Measurements from ENCODE around the gene L3MBTL4.

Gene L3MBTL4

DNA sequence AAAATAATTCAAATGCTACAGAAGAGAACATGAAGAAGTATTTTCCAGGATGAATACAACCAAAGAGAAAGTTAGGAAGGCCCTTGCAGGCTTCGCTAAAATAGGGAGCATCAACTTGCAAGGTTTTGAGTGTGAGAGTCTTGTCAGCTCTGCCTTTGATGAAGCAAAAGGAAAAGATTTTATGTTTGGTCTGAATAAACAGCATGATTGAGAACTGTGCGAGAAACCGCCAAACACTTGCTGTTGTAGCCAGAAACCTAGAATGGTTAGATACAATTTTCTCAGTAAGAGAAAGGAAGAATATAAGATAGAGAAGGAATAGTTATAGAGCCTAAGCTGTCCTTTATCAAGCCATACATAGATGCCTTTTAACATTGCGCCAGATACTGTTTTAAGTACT lies 163.6 kb downstream of the L3MBTL4 start:
- no peak for DNase-seq (ENCODE audit: low read depth)

DNA sequence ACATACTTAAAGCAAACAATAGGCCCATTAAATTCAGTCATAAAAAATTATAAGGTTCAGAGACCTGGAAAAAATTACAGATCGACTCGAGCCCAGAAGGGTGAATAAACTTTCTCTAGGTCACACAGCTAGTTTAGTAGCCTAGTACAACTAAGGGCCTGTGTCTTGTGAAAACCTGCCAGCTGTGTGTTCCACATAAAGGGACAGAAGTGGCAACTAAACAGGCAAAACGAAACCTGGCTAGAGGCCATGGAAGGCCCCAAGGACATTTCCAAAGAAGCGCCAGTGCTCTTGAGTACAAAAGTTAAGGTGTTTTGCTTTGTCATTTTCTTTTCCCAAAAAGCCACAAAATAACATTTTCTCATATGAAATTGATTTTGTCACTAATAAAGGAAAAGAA lies 164.9 kb downstream of the L3MBTL4 start:
- no peak for DNase-seq (ENCODE audit: low read depth)

DNA sequence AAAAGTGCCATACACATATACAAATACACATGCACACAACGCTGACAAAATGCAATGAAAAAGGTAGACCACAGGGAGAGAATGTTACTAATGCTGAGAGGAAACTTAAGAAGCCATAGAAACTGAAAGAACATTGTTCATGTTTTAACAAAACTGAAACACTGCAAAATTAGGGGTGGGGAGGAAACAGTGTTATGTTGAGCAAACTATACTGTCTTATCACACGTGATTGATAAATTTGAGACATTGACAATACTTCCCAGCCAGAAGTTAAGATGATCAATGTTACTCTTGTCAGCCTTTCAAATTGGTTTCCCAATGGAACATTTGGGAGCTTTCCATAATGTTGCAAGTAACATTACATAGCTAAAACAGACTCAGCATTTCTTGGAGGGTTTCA lies 165.5 kb downstream of the L3MBTL4 start:
- DNase-seq (ENCODE audit: low read depth) = no peak

DNA sequence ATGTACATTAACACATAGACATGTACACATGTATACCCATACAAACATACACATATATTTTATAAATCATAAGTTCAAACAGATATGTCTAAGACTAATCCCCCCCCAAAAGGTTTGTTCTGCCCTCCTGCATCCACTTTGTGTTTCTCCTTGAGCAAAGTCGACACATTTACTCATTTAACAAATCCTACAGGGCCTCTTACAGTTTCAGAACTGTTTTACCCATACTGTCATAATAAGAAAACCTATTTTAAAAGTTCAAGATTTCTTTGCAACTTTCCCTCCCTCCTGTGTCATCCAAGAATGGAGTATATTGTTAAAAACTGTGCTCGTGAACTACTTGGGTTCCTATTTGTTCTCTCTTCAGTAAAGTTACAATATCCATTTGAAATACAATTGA lies 166.7 kb downstream of the L3MBTL4 start:
- no peak for DNase-seq (ENCODE audit: low read depth)

DNA sequence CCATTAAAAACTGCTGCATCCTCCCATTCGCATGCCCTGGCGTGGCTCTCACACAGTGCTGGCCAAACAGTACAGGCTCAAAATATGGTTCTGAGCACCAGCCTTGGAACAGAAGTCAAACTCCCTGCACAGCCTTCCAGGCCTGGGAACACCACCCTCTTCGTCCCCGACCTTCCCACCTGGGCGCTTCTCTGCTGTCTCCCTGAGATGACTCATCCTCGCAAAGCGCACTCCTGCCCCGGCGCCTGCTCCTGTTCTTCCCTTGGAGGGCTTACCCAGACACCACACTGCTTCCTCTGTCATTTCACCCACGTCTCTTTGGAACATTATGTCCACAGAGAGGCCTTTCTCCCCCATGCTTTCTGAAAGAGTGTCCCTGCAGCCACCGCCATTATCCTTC lies 172.7 kb downstream of the L3MBTL4 start:
- DNase-seq (ENCODE audit: low read depth) = no peak

DNA sequence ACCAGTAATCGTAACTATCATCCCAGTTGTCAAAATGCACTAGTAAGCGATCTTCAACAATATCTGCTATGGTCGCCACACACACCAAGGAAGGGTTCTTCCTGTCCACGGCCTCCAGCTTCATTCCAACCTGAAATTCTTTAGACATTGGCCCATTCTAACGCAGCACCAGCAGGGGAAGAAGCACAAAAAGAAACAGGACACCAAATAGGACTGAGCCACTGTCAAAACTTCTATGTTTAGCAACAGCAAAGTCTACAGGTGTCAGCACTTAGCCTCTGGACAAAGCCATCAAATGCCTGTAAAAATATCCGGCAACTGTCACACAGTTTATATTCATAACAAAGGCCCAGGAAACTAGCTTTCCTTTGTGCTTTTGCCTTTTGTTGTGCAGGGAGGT lies 175.0 kb downstream of the L3MBTL4 start:
- DNase-seq (ENCODE audit: low read depth) = no peak

DNA sequence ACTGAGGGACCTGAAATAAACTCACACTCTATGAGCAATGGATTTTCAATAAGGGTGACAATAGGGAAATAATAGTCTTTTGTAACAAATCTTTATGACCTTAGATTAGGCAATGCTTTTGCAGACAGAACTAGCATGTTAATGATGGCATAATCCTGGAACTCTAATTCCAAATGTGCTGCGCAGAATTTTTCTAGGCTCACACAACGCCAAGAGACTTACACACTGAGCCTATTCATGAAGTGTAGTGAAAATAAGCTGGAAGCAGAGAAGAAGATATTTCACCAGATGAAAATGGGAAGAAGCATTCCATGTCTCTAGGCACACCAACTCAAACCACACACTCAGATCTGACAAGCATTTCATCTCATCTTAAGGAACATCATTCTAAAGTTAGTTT lies 178.5 kb downstream of the L3MBTL4 start:
- no peak for DNase-seq (ENCODE audit: low read depth)

DNA sequence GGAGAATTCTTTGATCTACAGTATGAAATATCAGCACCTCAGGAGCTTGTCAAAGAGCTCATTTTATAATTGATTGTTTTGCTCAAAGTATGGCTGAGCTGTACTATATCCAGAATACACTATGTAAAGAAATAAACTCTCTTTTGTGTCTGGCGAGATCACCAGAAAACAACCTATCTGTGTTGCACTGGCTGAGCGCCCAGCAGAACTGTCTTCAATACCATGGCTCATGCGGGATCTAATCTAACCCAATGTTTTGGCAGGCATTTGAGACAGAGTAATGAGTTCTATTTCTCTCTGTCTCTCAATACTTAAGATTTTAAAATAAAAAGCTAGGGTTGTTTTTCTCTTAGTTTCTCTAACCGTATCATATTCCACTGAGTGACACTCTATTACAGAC lies 192.4 kb downstream of the L3MBTL4 start:
- no peak for DNase-seq (ENCODE audit: low read depth)

DNA sequence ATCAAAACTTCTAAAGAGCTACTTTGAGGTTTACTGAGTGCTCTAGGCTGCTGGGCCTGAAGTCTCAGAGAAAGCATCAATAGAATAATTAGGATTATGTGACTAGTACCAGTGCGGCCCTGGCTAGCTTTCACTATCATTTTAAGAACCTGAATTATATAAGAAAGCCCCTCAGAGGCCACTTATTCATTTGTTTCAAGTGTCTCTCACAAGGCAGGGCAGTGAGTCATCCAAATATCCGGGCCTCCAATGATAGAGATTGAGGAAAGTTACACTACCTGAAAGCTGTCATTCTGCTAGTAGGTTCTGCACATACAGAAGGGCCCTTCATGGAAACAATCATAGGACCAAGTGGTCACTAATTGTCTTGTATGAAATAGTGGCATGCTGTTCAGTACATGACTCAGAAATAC lies 193.1 kb downstream of the L3MBTL4 start:
- no peak for DNase-seq (ENCODE audit: low read depth)

DNA sequence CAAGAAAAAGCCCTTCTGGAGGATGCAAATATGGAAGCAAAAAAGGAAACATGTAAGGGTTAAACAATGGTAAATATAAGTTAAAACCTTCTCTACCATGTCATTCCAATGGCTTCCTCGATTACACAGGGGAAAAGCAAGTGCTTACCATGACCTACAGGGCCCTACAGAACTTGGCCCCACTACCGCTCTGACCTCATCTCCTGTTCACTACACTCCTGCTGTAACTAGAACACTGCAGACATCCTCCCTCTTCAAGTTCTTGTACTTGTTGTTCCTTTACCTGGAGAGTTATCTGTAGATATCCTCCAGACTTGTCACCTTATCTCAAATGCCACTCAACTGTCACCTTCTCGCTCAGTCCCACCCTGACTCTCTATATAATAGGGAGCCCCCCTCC lies 194.6 kb downstream of the L3MBTL4 start:
- DNase-seq (ENCODE audit: low read depth) = no peak

DNA sequence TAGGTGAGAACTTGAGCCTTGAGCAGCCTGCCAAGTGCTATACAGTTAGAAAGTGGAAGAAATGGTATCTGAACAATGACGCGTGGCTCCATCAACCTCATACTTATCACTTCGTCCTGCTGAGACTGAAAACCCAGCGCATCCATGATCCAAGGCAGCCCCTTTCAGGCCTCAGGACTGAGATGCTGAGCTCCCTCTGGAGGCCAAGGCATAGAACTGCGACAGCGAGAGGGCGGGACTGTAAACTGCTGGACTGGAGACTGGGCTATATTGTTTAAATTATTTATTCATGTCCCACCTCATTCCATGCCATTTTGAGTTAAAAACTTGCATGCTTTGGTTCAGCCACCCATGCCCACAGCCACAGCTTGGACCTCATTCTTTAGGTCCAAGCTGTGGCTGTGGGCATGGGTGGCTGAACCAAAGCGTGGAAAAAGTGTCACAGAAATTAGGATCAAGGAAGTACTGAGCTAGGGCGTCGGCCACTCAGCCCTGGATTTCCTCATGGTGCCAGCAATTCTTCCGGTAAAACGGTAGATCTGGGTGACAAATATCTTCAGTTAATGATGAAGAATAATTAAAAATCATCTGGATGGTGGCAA lies 195.5 kb downstream of the L3MBTL4 start:
- no peak for DNase-seq (ENCODE audit: low read depth)

DNA sequence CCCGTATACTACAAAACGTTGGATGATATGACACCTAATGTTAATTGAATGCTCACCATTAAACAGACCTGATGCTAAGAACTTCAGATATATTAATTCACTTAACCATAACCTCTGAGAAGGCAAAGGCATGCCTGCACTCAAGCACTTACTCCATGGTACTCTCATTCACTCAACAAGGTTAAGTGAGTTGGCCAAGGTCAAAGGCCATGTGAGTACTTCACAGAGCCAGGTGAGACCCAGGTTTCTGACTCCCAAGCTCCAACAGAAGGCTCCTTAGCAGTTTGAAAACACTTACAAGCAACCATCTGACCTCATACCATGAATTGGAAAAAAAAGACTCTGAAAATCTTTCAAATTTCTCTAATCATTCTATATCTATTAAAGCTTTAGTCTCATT lies 198.8 kb downstream of the L3MBTL4 start:
- DNase-seq (ENCODE audit: low read depth) = no peak

DNA sequence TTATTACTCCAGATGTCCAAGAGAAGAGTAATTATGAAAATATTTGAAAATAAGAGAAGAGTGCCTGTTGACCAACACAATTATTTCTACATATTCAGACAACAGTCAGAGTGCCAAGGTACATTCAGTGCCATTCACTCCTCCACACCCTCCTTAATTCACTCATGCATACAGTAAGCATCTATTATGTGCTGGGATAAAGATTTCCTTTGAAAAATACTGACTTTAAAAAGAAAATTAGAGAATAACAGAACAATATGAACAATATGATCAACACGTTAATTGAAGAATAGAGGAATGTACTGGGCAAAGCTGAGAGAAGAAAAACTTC lies 203.6 kb downstream of the L3MBTL4 start:
- DNase-seq (ENCODE audit: low read depth) = no peak

DNA sequence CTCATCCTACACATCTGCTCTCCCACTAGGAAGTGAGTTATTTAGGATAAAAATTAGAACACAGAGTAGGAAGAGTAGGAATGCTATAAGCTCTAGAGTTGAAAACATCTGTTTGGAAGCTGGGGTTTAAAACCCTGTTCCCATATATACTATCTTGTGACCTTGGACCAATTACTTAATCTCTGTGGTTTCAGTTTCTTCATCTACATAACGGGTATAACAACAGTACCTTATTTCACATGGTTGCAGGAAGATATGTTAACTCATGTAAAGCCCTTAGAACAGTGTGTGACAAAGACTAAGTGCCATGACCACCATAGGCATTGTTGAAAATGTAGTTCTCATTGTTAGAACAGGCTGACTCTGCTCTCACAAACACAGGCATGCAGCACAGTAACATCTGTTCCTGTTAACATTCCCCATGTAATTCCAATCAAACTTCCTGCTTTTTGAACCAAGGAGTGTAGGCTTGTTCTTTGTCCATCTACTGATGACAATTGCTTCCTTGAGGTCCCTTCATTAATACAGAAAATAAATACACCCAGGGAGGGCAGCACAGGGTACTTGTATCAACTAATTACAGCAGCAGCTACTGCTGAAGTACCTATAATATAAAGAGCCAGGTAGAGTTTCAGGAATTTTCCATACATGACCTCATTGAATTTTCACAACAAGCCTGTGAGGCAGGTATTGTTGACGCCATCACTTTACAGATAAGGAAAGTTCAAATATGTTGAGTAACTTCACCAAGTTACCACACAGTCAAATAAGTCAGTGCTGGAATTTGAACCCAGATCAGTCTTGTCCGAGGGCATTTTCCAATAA lies 204.2 kb downstream of the L3MBTL4 start:
- no peak for DNase-seq (ENCODE audit: low read depth)

DNA sequence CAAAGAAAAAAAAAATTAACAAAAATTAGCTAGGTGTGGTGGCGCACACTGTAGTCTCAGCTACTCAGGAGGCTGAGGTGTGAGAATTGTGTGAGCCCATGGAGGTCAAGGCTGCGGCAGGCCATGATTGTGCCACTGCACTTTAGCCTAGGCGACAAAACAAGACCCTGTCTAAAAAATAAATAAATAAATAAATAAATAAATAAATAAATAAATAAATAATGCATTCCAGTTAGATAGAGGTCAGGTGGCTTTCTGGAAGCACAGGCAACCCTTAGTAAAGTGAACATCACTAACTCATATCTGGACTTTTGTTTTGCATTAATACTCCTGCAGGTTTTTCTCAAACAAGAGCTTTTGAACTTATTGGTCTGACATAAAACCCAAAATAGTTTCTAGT lies 206.8 kb downstream of the L3MBTL4 start:
- no peak for DNase-seq (ENCODE audit: low read depth)

DNA sequence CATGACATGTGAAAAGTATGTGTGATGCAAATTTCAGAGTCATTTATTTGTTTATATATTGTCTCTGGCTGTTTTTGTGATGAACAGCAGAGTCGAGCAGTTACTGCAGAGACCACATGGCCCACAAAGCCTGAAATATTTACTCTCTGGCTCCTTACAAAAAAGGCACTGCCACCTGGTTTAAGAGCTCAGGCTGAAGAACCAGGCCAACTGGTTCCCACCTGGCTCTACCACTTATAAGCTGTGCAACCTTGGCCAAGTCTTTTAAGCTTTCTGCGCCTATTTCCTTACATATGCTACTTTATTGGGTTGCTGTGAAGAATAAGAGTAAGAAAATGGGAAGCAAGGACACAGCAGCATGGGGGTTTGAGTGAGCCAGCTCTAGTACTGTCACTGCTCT lies 207.6 kb downstream of the L3MBTL4 start:
- DNase-seq (ENCODE audit: low read depth) = no peak

DNA sequence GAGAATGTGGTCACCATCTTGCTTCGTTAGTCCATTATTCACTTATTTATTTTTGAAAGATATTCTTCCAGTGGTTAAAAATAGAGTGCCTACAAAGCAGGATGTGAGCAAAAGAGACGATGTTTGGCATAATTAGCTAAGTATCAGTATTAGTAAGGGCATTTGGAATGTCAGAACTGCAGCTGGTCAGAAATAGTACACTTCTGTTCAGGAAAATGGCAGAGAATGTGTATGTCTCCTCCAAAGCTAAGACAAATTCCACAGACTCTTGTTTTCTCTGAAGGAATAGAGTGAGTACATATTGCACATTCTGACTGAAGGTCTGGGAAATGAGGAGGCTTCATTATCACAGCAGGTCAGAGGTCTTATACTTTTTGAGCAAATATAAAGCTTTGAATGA lies 209.0 kb downstream of the L3MBTL4 start:
- no peak for DNase-seq (ENCODE audit: low read depth)

DNA sequence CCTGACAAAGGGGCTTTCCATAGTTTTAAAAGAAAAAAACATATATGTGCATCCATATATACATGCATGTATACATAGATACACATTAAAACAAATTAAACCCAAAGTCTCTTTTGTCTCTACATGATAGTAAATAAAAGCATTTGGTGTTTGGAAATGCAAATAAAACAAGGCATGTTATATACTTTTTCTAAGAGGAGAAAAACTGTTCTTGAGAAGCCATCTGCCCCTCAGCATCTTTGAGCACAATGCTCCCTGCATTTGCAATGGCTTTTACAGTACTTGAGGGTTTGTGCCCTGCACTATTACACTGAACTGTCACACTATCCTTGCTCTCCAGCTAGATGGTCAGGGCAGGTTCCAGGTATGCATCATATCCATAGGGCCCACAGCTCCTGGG lies 210.2 kb downstream of the L3MBTL4 start:
- no peak for DNase-seq (ENCODE audit: low read depth)

DNA sequence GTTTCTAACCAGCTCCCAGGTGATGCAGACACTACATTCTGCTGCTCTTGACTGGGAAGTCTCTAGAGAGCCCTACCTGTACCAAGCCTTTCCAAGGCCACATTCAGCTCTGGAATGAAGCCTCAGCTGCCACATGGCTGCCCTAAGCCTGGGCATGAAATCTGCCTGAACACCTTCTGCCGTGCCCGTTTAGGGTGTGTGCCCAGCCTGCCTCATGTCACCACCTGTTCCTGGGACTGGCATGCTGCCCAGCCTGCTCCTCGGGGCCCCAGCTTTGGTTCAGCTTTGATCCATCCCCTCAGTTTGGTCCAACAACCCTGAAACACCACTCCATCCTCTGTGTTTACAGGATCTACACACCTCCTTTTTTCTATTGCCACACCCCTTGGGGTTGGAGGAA lies 210.9 kb downstream of the L3MBTL4 start:
- DNase-seq (ENCODE audit: low read depth) = no peak

DNA sequence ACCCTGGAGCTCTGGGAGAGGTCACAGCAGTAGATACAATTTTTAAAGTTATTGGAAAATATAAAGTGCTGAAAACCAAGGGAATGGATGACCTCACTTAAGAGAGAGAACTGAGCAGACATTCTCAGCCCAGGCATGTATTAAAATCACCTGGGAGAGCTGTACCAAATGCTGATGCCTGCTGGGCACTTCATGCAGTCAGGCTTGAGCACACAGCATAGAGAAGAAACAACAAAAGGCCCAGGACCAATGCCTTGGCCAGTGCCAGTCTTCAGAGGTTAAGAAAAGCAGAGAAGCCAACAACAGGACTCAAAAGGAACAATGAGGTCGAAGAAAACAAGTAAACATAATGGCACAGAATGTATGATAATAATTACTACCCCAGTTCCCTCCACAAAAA lies 211.8 kb downstream of the L3MBTL4 start:
- no peak for DNase-seq (ENCODE audit: low read depth)

DNA sequence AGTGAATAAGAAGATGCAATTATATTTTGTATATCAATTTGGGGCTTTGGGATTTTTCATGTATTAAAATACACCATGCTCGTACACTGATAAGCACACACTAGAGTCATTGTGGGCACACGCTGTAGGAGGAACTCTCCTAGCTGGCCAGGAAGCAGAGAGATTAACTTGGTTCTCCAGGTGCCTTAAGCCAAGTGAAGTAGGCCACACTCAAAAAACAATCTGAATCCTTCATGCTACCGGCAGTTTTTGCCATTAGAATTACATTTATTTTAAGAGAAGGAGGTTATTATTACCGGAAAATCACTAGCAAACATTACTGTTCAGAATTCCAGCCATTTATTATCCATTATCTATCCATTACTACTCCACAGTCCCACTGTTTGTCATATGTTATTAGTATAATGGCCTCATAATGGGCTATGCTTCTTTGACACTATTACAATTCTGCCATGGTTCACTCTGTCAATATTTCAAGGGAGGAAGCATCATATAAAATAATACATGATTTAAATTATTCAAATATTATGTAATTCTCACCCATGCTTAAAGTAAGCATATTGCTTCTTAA lies 214.4 kb downstream of the L3MBTL4 start:
- no peak for DNase-seq (ENCODE audit: low read depth)

DNA sequence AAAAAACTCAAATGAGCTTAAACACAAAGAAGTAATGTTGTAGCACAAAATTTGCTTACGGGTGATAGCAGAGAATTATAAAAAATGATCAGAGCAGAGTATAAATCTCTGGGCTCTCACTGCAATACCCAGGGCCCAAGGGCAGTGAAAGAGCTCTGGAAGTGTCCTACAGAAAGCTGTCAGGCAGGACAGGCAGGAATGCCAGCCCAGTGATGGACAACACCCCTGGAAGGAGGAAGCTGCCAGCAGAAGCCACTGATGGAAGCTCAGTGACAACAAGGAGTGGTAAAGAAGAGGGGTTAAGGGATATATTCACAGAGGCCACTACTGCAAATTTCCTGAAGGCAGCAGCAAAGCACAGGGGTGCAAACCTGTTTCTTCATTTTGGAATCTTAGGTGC lies 214.9 kb downstream of the L3MBTL4 start:
- no peak for DNase-seq (ENCODE audit: low read depth)

DNA sequence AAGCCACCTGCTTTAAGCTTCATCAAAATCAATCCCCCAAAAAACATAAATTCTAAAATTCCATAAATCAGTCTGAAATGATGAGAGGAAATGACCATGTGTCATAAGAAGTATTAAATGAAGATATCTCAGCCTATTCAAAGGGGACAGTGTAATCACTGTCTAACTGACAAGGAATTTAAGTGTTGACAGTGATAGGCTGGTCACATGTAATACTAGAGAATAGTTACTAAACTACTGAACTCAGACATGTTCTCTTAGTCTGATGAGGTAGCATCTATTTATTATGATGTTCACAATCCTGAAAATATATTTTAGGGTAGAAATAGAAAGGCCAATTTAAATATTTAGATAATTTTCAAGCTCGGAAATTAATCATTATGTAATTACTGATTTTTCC lies 216.1 kb downstream of the L3MBTL4 start:
- DNase-seq (ENCODE audit: low read depth) = no peak

DNA sequence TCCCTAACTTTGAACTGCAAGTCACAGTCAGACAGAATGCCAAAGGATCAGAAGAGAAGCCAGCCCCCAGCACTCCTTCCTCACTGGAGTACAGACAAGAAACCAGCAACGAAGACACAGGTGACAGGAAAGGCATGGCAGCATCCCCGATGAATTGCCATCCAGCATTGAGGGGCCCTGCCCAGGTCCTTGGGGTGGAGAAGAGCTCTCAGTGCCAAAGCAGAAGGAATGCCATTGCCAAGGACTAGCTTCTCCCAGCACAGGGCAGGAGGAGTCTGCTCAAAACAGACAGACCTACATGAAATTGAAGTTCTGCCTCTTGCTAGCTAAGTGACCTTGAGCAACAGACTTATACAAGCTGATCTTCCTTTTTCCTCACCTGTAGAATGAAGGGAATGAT lies 220.1 kb downstream of the L3MBTL4 start:
- no peak for DNase-seq (ENCODE audit: low read depth)
